OCI-LY3 (cell line): ENCODE data around the gene HBE1.

ENCODE experiments used
- CTCF ChIP-seq: fragments of 200-600, 300-600 bp; sonication (generic); IDR thresholded peaks from 2 replicates; pipeline ENCODE4 v1.5.1; 2014; ENCODE audit warnings: antibody characterized with exemption, low read length, low read depth
- EZH2phosphoT487 ChIP-seq: fragments of 200-600 bp; shearing (Covaris generic); IDR thresholded peaks from 2 replicates; pipeline ENCODE4 v1.6.1; 2018; ENCODE audit warnings: antibody characterized with exemption, mixed run types, low read depth

DNA sequence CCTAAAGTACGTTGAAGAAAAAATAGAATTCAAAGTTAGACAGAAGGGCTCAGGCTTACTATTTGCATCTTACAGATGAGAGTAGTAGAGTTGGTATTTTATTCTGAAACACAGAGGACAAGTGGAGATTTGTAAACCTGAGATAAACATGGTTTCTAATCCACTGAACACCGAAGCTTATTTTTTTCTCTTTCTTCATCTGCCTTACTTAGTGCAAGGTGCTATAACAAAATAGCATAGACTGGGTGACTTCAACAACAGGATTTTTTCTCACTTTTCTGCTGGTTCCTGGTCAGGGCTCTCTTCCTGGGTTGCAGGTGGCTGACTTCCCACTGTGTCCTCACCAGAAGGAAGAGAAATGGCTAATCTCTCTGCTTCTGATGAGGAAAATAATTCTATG lies 18.0 kb downstream of the HBE1 start:
- no peak for TF ChIP-seq EZH2phosphoT487
- TF ChIP-seq CTCF, result no peak
